KOPT-K1 (cell line): Measurements from ENCODE around the gene ATP10B.

Source experiments
- H3K27ac ChIP-seq: fragments of 200-600 bp; sonication (generic); 2 replicates; pipeline ENCODE4 v1.5.1; 2016; ENCODE audit warnings: antibody characterized with exemption, mild to moderate bottlenecking, low read depth, low read length; ENCODE audit not compliant: poor library complexity, severe bottlenecking
- H3K36me3 ChIP-seq: fragments of 200-600 bp; sonication (generic); 2 replicates; pipeline ENCODE4 v1.5.1; 2017; ENCODE audit warnings: antibody characterized with exemption, mild to moderate bottlenecking, low read length, moderate library complexity; ENCODE audit not compliant: insufficient read depth
- H3K9me3 ChIP-seq: fragments of 200-600 bp; sonication (generic); 2 replicates; pipeline ENCODE4 v1.5.1; 2017; ENCODE audit warnings: antibody characterized with exemption, low read length, mild to moderate bottlenecking; ENCODE audit not compliant: insufficient read depth, poor library complexity, severe bottlenecking

Gene ATP10B

DNA sequence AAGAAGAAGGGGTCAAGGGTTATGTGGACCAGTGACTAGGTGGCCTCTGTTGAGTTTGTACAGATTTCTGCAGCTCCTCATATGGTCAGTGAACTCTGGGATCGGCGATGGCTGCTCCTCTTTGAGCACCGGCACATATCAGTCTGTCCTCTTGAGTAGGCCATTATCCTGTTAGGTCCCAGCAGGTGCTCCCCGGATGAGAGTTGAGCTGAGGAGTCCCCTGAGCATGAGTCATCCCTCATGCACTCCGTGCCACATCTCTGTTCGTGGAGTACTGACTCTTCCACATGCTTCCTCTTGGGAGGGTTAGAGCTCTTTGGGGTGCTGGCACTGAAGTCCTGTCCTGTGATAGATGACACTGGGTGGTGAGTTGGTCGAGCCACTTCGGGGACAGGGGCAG is 286.6 kb downstream of the ATP10B start:
- Histone ChIP-seq H3K36me3 (no peaks in the 10 kb centered on the region), H3K27ac (no peak overlapping the region), H3K9me3 (peaks cover 4% of the 10 kb centered on the region)

DNA sequence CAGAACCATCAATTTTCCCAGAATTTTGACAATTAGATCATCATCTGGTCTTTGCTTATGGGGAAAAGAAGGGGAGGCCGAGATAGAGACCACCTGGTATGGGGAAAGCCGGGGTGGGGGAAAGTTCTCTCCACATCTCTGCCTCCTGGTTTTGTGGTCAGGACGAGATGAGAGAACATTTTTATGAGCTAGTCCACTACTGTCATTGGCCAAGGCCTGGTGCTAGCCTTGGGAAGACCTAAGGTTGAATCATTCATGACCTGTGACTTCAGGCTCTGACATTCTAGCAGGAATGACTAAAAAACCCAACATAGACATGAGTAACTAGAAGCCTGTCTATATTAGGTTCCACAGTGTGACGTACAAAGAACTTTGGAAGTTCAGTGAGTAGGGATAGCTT is 295.2 kb downstream of the ATP10B start:
- Histone ChIP-seq H3K27ac (no peak overlapping the region), H3K36me3 (no peaks in the 10 kb centered on the region)

DNA sequence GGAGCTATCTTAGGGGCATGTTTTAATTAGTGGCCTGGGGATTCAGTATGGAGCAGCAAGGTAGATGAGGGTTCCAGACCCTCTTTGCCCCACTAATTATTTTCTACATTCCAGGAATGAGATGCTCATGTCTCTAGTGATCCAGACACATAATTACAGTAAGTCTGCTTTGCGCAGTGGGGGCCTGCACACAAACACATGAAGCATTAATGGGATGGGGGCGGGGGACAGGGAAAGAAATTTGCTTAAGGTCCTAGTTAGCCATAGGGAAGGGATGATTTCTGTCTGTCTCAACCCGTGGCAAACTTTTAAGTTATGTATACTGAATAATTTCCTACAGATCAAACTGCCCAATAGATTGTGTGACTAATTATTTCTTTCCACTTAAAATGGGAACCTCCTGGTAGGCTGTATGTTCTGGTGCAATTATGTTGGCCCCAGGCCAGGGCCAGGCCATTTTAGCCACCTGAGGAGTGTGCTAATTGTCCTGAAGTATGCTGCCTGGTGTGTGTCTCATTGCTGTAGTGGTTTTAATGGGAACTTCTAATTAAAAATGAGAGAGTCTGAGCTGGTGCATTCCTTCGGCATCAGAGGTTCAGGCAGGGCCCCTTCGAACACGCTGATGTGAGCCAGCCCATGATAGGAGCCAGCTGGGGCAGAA is 295.9 kb downstream of the ATP10B start:
- Histone ChIP-seq H3K9me3 (no peaks in the 10 kb centered on the region), H3K27ac (no peak overlapping the region), H3K36me3 (no peaks in the 10 kb centered on the region)

More for the DNA sequence above, 295.2 kb downstream of the ATP10B start:
- no peaks in the 10 kb centered on the region for H3K9me3 ChIP-seq

DNA sequence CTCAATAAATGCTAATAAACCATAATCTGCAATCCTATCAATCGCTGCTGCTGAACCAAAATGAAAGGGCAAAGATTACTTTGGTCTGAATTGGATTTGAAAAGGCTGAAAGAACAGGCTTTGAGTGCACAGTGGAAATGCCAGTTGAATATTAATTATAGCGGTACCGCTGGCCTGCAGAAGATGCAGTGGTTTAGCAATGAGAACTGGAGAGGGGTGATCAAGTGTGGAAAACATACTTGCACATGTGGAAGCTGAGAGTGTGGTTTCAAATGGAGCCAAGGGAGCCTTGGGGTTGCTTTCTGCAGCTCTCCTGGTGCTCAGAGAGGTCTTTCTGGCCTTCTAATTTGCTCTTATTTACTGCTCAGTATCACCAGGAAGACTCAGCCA is 296.4 kb downstream of the ATP10B start:
- H3K36me3 ChIP-seq = no peaks in the 10 kb centered on the region

DNA sequence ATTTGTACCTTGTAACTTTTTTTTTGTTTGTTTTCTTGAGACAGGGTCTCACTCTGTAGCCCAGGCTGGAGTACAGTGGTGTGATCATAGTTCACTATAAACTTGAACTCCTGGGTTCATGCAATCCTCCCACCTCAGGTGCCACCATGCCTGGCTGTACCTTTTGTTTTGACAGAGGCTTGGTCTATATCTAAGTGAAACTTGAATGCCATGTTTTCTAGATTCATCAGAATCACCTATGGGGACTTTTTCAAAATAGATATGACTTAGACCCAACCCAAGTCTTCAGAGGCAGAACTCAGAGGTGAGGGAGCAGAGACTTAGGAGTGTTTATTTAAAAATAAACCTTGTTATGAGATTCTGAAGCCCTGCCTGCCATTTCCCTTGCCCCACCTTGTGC is 301.9 kb downstream of the ATP10B start:
- H3K36me3 ChIP-seq = no peaks in the 10 kb centered on the region
- no peak overlapping the region for H3K27ac ChIP-seq
- H3K9me3 ChIP-seq = no peaks in the 10 kb centered on the region

More for the DNA sequence above, 296.4 kb downstream of the ATP10B start:
- H3K27ac ChIP-seq = no peak overlapping the region
- H3K9me3 ChIP-seq = no peaks in the 10 kb centered on the region

DNA sequence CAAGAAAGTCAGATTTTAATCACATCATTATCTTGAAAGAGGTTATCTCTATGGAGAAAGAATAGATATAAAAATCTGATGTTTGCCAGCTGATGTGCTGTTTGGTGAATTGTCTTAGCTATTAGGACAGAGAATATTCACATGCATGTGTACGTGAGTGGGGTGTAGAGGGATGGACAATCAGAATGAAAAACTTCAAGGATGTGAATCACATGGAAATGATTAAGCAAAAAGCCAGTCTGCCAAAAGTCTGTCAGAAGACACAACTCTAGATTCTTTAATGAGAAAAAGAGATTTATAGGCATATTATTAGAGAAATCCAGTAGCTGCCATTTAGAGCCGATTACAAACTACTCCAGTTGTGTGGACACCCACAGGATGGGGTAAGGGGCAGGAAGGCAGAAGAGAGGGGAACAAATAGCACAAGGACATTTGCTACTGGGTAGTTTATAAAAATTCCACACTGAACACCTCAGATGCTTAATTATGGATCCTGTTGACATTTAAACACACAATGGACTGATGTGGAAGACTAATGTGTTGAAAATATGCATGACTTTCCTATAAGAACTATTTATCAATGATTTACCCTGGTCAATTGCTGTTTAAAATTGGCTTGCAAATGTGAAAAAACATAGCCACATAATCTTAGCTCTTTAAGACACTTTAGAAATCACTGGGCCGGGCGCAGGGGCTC is 302.9 kb downstream of the ATP10B start:
- no peak overlapping the region for H3K27ac ChIP-seq
- no peaks in the 10 kb centered on the region for H3K36me3 ChIP-seq
- H3K9me3 ChIP-seq = no peaks in the 10 kb centered on the region

DNA sequence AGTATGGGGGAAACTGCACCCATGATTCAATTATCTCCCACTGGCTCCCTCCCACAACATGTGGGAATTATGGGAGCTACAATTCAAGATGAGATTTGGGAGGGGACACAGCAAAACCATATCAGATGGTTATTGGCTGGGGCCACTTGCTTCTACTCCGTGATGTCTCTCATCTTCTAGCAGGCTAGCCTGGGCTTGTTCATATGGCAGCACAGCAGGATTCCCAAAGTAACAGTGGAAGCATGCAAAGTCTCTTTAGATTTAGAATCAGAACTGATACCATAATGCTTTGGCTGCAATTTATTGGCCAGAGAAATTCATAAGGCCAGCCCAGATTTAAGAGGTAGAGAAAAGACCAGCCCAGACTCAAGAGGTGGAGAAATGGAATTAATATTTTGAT is 304.1 kb downstream of the ATP10B start:
- no peak overlapping the region for H3K27ac ChIP-seq
- no peaks in the 10 kb centered on the region for H3K9me3 ChIP-seq
- H3K36me3 ChIP-seq = no peaks in the 10 kb centered on the region

DNA sequence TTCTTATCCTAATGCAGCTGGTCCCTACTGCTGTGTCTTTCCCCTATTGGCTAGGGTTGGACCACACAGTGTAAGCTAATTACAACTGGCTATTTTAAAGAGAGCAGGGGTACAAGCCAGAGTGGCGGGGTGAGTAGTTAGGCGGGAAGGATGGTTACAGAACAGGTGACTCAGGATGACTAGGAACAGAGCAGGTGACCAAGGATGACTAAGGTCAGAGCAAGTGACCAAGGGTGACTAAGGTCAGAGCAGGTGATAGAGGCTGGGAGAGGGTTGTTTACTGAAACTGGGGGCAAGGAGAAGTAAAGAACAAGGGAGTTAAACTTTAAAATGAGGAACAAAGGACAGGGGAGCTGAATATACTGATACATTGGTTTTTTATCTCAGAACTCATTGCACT is 304.9 kb downstream of the ATP10B start:
- no peaks in the 10 kb centered on the region for H3K9me3 ChIP-seq
- H3K27ac ChIP-seq = no peak overlapping the region
- no peaks in the 10 kb centered on the region for H3K36me3 ChIP-seq

DNA sequence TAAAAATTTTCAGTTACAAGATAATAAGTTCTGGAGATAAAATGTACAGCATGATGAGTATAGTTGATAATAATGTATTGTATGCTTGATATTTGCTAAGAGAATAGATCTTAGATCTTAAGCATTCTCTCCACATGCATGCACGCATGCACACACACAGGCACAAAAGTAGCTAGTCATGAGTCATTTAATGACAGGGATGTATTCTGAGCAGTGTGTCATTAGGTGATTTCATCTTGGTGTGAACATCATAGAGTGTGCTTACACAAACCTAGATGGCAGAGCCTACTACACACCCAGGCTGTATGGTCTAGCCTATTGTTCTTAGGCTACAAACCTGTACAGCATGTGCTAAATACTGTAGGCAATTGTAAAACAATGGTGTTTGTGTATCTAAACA is 306.2 kb downstream of the ATP10B start:
- no peak overlapping the region for H3K27ac ChIP-seq
- H3K9me3 ChIP-seq = no peaks in the 10 kb centered on the region
- H3K36me3 ChIP-seq = no peaks in the 10 kb centered on the region

DNA sequence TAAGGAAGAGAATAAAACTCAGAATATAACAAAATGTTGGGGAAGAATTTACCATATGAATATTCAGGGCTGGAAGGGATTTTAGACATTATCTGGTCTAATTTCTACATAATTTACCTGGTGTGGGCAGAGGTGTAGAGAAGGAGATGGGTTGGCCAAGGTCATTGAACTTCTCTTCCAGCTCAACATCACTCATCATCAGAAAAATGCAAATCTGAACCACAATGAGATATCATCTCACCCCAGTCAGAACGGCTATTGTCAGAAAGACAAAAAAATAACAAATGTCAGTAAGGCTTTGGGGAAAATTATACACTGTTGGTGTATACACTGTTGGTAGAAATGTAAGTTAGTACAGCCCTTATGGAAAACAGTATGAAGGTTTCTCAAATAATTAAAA is 308.6 kb downstream of the ATP10B start:
- no peaks in the 10 kb centered on the region for H3K36me3 ChIP-seq
- no peak overlapping the region for H3K27ac ChIP-seq
- no peaks in the 10 kb centered on the region for H3K9me3 ChIP-seq

DNA sequence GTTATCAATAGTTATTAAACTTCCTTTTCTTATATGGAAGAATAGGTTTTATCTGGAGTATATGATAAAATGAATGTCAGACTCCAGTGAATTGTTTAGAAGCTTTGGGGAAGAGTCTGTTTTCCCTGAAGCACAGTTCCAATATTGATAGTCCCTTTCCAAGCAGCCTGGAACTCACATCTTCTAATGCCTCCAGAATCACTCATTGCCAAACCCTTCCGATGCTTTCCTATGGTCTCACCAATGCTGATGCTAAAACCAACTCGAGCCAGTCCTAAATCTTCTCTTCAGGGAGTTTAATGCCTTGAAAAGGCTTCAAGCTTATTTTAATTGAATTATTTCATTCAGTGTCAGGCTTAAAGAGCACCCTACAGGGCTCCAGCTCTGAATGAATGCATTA is 309.2 kb downstream of the ATP10B start:
- H3K36me3 ChIP-seq = no peaks in the 10 kb centered on the region
- H3K27ac ChIP-seq = no peak overlapping the region
- H3K9me3 ChIP-seq = no peaks in the 10 kb centered on the region

DNA sequence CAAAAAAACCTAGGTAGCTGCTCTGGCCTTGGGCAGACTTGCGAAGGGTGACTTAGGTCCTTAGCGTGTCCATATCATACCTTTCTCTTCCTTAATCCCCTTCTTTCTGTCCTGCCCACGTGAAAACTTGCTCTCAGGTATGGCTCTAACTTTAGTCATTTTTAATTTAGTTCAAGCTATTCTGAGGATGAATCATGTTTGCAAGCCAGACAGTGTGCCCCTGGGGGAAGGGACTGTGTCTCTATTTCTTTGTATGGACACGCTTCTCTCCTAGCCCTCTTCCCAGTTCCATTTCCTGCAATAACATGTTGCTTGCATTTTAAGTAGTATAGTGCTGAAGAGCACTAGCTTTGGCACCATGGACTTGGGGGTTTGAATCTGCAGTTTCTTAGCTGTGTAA is 309.7 kb downstream of the ATP10B start:
- Histone ChIP-seq H3K36me3 (no peaks in the 10 kb centered on the region), H3K27ac (no peak overlapping the region), H3K9me3 (no peaks in the 10 kb centered on the region)

DNA sequence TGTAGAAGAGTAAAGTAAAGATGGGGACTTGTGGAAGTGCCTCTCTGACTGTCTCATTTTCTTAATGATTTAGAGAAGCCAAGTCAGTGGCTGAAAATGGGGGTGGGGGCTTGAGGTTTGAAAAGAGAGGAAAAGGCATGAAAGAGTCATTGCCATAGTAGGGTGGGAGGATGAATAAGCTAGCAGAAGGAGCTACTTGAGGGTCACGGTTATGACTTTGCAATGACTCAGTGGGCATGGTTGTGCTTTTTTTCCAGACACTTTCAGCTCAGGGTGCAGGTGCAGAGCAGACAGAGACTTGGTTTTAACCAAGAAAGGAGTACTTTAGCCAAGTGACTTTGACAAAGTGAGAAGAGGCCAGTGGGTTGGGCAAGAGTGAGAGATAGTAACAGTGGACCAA is 312.6 kb downstream of the ATP10B start:
- no peaks in the 10 kb centered on the region for H3K9me3 ChIP-seq
- no peaks in the 10 kb centered on the region for H3K36me3 ChIP-seq
- no peak overlapping the region for H3K27ac ChIP-seq

DNA sequence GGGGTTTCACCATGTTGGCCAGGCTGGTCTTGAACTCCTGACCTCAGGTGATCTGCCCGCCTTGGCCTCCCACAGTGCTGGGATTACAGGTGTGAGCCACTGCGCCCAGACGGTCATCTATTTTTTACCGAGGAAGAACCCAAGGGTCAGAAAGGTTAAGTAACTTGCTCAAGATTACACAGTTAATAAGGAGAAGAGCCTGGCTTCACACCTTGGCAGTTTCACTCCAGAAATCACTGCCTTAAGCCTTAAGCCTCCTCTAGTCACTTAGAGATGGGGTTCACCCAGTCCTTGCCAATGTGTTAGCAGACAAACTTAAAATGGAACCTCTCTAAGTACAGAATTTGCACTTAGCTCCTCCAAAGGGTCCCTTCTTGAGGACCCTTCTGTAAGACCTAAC is 314.1 kb downstream of the ATP10B start:
- Histone ChIP-seq H3K27ac (no peak overlapping the region), H3K36me3 (no peaks in the 10 kb centered on the region), H3K9me3 (no peaks in the 10 kb centered on the region)

DNA sequence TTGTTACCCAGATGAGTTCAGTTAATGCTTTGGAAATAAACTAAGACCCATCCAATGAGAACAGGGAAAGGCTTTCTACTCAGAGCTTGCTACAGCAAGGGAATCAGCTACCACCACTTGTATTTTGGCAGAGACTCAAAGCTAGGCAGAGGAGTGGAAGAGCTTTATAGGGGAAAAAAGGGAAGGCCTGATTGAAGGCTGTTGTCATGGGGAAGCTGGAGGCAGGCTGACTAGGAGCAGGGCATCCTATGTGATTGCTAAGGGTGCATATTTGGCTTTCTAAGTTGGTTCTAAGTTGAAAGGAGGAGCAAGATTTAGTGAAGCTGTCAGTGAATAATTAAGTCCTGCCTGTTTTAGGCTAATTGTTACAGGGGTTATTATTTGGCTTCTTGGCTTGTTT is 314.9 kb downstream of the ATP10B start:
- H3K27ac ChIP-seq = no peak overlapping the region
- H3K9me3 ChIP-seq = no peaks in the 10 kb centered on the region
- H3K36me3 ChIP-seq = no peaks in the 10 kb centered on the region

DNA sequence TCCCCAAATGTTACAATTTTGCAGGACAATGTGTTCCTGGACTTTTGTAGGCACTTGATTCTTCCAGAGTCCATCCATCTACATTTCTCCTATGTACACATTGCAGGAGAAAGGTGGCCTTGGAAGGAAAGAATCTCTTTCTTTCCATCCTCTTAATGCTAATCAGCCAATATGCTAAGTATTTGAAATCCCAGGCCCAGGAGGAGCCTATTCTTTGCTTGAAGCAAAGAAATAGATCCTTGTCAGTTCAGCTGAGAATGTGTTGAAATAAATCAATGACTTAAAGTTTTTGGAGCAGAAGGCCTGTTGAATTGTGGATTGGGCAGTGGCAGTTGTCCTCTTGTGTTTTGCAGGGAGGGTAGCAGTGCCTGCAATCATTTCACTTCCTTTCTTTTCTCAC is 317.1 kb downstream of the ATP10B start:
- Histone ChIP-seq H3K36me3 (no peaks in the 10 kb centered on the region), H3K9me3 (no peaks in the 10 kb centered on the region), H3K27ac (no peak overlapping the region)
